Small intestine (tissue), 7 donors: ENCODE results near the gene LIMK2. TPM values are rescaled to one million over a fixed set of nuclear protein-coding genes. Genes with fewer than 3 reads are reported as not detected.
"Not testable (repeated sequence)": the region's sequence is repeated elsewhere in the genome, so short reads cannot be mapped to it uniquely, and the experiment has no call there.

Experiments used
- DNase-seq, 2 donors: peaks; one replicate each; pipeline versions ENCODE4 v3.0.0 to v3.0.0-alpha.2; 2013
- FAIRE-seq: peaks from 2 replicates; lab custom pipeline; 2012; peaks lifted over from hg19 to GRCh38; lab: Jason Lieb, UNC
- H3K27ac ChIP-seq, 3 donors: one replicate each; pipeline ENCODE4 v1.5.1; 2013; ENCODE audit warnings: low read length in 2 of 3, mild to moderate bottlenecking in 2 of 3, control low read depth in 1 of 3, inconsistent platforms in 1 of 3, low read depth in 1 of 3, moderate library complexity in 1 of 3
- H3K27me3 ChIP-seq, 3 donors: one replicate each; pipeline ENCODE4 v1.6.1; 2013; ENCODE audit warnings: low read length in 3 of 3, inconsistent platforms in 1 of 3; ENCODE audit not compliant: control insufficient read depth in 3 of 3, insufficient read depth in 3 of 3
- H3K36me3 ChIP-seq, 3 donors: one replicate each; pipeline ENCODE4 v1.6.1; 2013; ENCODE audit warnings: low read length in 3 of 3, inconsistent platforms in 1 of 3, low read depth in 1 of 3, mild to moderate bottlenecking in 1 of 3, moderate library complexity in 1 of 3; ENCODE audit not compliant: control insufficient read depth in 3 of 3, insufficient read depth in 2 of 3
- H3K4me1 ChIP-seq, 3 donors: one replicate each; pipeline ENCODE4 v1.6.1; 2013; ENCODE audit warnings: low read length in 2 of 3, inconsistent platforms in 1 of 3, low read depth in 1 of 3, mild to moderate bottlenecking in 1 of 3, moderate library complexity in 1 of 3; ENCODE audit not compliant: control insufficient read depth in 3 of 3, insufficient read depth in 2 of 3
- H3K4me3 ChIP-seq, 3 donors: one replicate each; pipeline ENCODE4 v1.5.1; 2013; ENCODE audit warnings: low read length in 3 of 3, control low read depth in 1 of 3, inconsistent platforms in 1 of 3, low read depth in 1 of 3, mild to moderate bottlenecking in 1 of 3, moderate library complexity in 1 of 3
- H3K9me3 ChIP-seq, 2 donors: one replicate each; pipeline ENCODE4 v1.6.1; 2013; ENCODE audit warnings: low read depth in 1 of 2, low read length in 1 of 2; ENCODE audit not compliant: control insufficient read depth in 2 of 2, insufficient read depth in 1 of 2
- WGBS, 3 donors: extraction: QIAGEN DNeasy Blood & Tissue Kit; methylation state at CpG; one replicate each; pipeline ENCODE4 v1.1.7; 2013; 5-methylcytosine and 5-hydroxymethylcytosine counted together
- polyA plus RNA-seq, 4 donors: library from polyadenylated mRNA; stranded (reverse) in 3 of 4; unstranded in 1 of 4; fragments of 200-250 nt in 3 of 4; fragments of 120-200 nt in 1 of 4; gene quantifications; one replicate each; pipeline versions ENCODE4 v1.2.1 to v1.2.3, GENCODE V29; 2013
- donor health status: healthy with polysubstance abuse.
- donor health status: control.
- donor health status: control.
- donor health status: Bipolar disorder and iron deficiency.
- donor health status: healthy.

LIMK2 gene
- polyA plus RNA-seq, 4 donors = 15.7 to 52.7 (median 29.1) TPM

- 78 to 93% (median 82%) methylated on average over 3 of the region's 3 CpGs for WGBS, 3 donors
- H3K36me3 ChIP-seq = no peaks in the 10 kb centered on the region
- no peaks in the 10 kb centered on the region for H3K9me3 ChIP-seq
- H3K27me3 ChIP-seq = no peaks in the 10 kb centered on the region
- H3K27ac ChIP-seq = no peak overlapping the region
- peaks cover 0 to 20% (median 3%) of the 10 kb centered on the region in 3 donors for H3K4me1 ChIP-seq
- DNase-seq (no peak), FAIRE-seq (no peak)
- no peak overlapping the region for H3K4me3 ChIP-seq
Observed at GRCh38 chr22:31302537-31302936, 90.4 kb downstream of the LIMK2 start.

- H3K27ac ChIP-seq = no peak overlapping the region
- FAIRE-seq (no peak), DNase-seq (no peak)
- H3K36me3 ChIP-seq = no peaks in the 10 kb centered on the region
- H3K4me3 ChIP-seq = no peak overlapping the region
- H3K27me3 ChIP-seq = no peaks in the 10 kb centered on the region
- H3K4me1 ChIP-seq = peaks cover 0 to 20% (median 3%) of the 10 kb centered on the region in 3 donors
- 90 to 94% (median 91%) methylated on average over 3 of the region's 3 CpGs for WGBS, 3 donors
- no peaks in the 10 kb centered on the region for H3K9me3 ChIP-seq
Observed at GRCh38 chr22:31305194-31305593, 93.1 kb downstream of the LIMK2 start.

- H3K36me3 ChIP-seq = no peaks in the 10 kb centered on the region
- no peaks in the 10 kb centered on the region for H3K9me3 ChIP-seq
- H3K4me3 ChIP-seq = no peak overlapping the region
- FAIRE-seq = no peak
- no peaks in the 10 kb centered on the region for H3K4me1 ChIP-seq
- H3K27ac ChIP-seq = no peak overlapping the region
- H3K27me3 ChIP-seq = no peaks in the 10 kb centered on the region
- no peak for DNase-seq
Observed at GRCh38 chr22:31308181-31308580, 96.1 kb downstream of the LIMK2 start.

DNA sequence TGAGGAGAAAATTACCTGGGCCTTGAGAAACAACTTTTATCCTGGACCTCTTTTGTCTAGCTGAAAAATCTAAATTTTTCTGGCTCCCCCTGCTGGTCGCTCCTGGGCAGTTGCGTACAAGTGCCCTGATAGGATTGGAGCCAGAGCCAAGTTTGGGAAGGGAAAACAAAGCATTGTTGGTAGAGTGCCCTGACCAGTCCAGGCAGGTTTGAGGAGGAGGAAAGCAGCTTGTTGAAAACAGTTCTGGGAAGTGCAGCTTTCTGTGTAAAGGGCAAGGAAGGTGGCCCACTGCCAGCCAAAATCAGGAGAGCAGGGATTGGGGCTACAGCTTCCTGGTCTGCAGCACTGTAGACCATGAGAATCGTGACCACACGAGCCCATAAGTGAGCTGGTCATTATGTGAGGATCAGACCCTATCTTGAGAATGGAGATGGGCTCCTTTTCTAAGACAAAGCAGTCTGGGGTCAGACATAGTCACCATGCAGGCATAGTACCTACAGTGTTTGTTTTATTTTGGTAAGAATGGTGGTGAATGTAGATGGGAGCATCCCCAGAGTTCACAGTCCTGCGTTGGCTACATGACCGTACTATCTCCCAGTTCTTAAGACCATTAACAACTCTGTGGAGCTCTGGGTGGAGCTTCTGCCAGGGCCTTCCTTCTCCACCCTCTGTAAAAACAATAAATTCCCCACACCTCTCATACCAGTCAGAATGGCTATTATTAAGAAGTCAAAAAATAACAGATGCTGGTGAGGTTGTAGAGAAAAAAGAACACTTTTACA lies 101.5 kb downstream of the LIMK2 start:
- H3K4me1 ChIP-seq = peaks cover 0 to 4% (median 0%) of the 10 kb centered on the region in 3 donors
- peaks cover 0 to 5% of the 10 kb centered on the region in 2 donors for H3K9me3 ChIP-seq
- H3K27ac ChIP-seq = peak overlapping the region in 1 of 3 donors; percentile 79
- DNase-seq (peak; percentile 73), FAIRE-seq (no peak)
- H3K27me3 ChIP-seq = no peaks in the 10 kb centered on the region
- H3K36me3 ChIP-seq = no peaks in the 10 kb centered on the region
- H3K4me3 ChIP-seq = no peak overlapping the region
- WGBS, 3 donors = 16 to 28% (median 23%) methylated on average over 6 of the region's 6 CpGs

GRCh38 chr22:31314220-31314619 lies 102.1 kb downstream of the LIMK2 start:
- not testable (repeated sequence) for H3K9me3 ChIP-seq, H3K36me3 ChIP-seq, H3K4me3 ChIP-seq, H3K27me3 ChIP-seq, DNase-seq, H3K4me1 ChIP-seq, FAIRE-seq, H3K27ac ChIP-seq
- WGBS, 3 donors = 95 to 100% (median 96%) methylated on average over 1 of the region's 1 CpG

DNA sequence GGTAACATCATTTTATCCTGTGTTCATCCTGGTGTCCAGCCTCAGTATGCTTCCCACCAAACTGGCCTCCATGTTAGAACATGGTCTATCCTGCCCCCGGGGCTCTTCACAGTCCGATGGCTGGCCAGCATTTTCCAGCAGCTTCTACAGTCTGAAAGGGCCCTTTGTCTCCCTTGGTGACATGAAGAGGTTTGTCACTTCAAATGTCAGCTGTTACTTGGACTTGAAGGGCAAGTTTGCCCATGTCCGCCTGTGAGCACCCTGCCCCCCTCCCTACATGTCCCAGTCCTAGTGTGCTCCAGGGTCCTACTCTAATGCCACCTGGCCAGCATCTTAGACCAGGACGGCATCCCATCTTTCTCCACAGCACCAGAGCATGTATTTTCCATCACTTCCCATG lies 109.3 kb downstream of the LIMK2 start:
- no peaks in the 10 kb centered on the region for H3K4me1 ChIP-seq
- no peaks in the 10 kb centered on the region for H3K27me3 ChIP-seq
- FAIRE-seq (no peak), DNase-seq (no peak)
- WGBS, 3 donors = 78 to 89% (median 83%) methylated on average over 4 of the region's 4 CpGs
- H3K36me3 ChIP-seq = peaks cover 7 to 18% (median 10%) of the 10 kb centered on the region in 3 donors
- H3K27ac ChIP-seq = no peak overlapping the region
- H3K9me3 ChIP-seq = no peaks in the 10 kb centered on the region
- no peak overlapping the region for H3K4me3 ChIP-seq

DNA sequence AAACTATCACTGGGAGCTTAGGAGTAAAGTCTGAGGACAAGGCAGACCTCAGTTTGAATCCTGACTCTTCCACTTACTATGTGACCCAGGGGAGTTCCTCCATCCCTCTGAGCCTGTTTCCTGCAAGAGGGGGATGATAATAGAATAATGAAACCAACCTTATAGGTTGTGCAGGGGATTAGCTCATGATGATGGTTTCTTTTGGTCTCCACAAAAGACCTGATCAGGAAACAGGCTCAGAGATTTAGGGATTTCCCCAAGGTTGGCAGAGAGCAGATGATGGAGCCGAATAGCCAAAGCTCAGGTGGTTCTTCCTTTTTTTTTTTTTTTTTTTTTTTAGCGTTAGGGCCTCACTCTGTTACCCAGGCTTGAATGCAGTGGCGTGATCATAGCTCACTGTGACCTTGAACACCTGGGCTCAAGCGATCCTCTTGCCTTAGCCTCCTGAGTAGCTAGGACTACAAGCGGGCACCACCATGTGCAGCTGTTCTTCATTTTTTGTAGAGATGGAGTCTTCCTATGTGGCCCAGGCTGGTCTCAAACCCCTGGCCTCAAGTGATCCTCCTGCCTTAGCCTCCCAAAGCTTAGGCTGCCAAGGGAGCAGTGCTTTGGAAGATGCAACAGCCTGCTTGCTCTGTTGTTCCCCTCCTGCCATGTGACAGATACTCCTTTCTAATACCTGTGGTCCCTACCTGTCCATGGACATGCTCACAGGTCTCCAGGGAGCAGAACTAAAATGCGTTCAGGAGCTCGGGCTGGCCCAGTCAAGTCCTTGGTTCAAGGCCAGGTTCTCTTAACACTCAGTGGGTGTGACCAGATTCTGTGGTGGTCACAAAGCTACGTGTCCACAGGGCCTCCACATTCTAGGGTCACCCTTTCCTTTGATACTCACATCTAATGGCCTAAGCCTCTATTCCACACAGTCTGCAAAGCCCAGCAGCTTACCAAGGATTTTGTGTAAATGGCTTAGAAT lies 111.8 kb downstream of the LIMK2 start:
- 86 to 90% (median 86%) methylated on average over 8 of the region's 8 CpGs for WGBS, 3 donors
- Histone ChIP-seq H3K9me3 (no peaks in the 10 kb centered on the region), H3K36me3 (peaks cover 9 to 42% (median 15%) of the 10 kb centered on the region in 3 donors), H3K27me3 (no peaks in the 10 kb centered on the region), H3K27ac (no peak overlapping the region), H3K4me1 (no peaks in the 10 kb centered on the region), H3K4me3 (no peak overlapping the region)
- no peak for FAIRE-seq
- no peak for DNase-seq

DNA sequence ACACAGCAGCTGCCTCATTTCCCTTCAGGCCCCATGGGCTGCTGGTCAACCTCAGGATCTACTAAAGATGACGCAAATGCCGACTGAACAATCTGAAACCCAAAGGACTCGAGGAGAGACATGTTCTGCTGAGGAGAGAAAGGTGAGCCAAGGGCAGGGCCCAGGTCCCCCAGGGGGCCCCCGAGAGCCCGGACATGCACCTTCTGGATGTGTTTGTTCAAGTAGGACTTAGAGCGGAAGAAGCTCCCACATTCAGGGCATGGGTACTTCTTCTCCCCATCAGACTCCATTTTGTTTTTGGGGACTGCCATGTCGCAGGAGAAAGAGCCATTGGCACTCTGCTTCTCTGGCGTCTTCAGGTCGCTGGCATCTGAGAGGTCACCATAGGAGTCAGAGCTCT lies 114.8 kb downstream of the LIMK2 start:
- Histone ChIP-seq H3K36me3 (peaks cover 15 to 66% (median 17%) of the 10 kb centered on the region in 3 donors), H3K4me1 (peaks cover 0 to 7% (median 0%) of the 10 kb centered on the region in 3 donors), H3K4me3 (no peak overlapping the region), H3K27me3 (no peaks in the 10 kb centered on the region), H3K27ac (no peak overlapping the region), H3K9me3 (no peaks in the 10 kb centered on the region)
- WGBS, 3 donors = 92 to 95% (median 94%) methylated on average over 9 of the region's 9 CpGs
- DNase-seq (no peak), FAIRE-seq (no peak)
